Keratinocyte (primary cell): ENCODE measurements around the gene USH1C. TPM values are rescaled to one million over a fixed set of nuclear protein-coding genes. Genes with fewer than 3 reads are reported as not detected.

Source experiments
- DNase-seq: peaks from one replicate; pipeline ENCODE4 v3.0.0-alpha.2; 2011; ENCODE audit warnings: low read depth, missing footprints, low spot score
- FAIRE-seq: peaks from 2 replicates; lab custom pipeline; 2011; peaks lifted over from hg19 to GRCh38; lab: Jason Lieb, UNC
- H2AFZ ChIP-seq: 2 replicates; pipeline ENCODE4 v1.6.0; 2012; ENCODE audit warnings: low read length, control low read depth, inconsistent platforms; ENCODE audit not compliant: control insufficient read depth
- H3K27ac ChIP-seq: 2 replicates; pipeline ENCODE4 v1.5.1; 2011; ENCODE audit warnings: low read length; ENCODE audit not compliant: control insufficient read depth, insufficient read depth
- H3K27me3 ChIP-seq: 3 replicates; pipeline ENCODE4 v1.6.0; 2011; ENCODE audit warnings: low read length; ENCODE audit not compliant: control insufficient read depth, insufficient read depth; ENCODE audit errors: extremely low read depth
- H3K36me3 ChIP-seq, 2 experiments: 2 replicates in 1 of 2; 3 replicates in 1 of 2; pipeline ENCODE4 v1.5.1; 2011; ENCODE audit warnings: low read length in 2 of 2, mild to moderate bottlenecking in 1 of 2; ENCODE audit not compliant: control insufficient read depth in 2 of 2, insufficient read depth in 2 of 2; ENCODE audit errors: extremely low read depth in 1 of 2
- H3K4me1 ChIP-seq: 3 replicates; pipeline ENCODE4 v1.5.1; 2011; ENCODE audit warnings: low read length; ENCODE audit not compliant: control insufficient read depth, insufficient read depth; ENCODE audit errors: extremely low read depth
- H3K4me2 ChIP-seq: 3 replicates; pipeline ENCODE4 v1.6.0; 2011; ENCODE audit warnings: low read depth, low read length; ENCODE audit not compliant: control insufficient read depth, insufficient read depth; ENCODE audit errors: extremely low read depth
- H3K4me3 ChIP-seq, 3 experiments: fragments of 200-600 bp in 1 of 3; sonication (generic) in 1 of 3; 2 replicates in 2 of 3; 3 replicates in 1 of 3; pipeline ENCODE4 v1.5.1; 2011 to 2016; ENCODE audit warnings: low read length in 3 of 3, mild to moderate bottlenecking in 3 of 3, control low read depth in 2 of 3, inconsistent platforms in 1 of 3, low read depth in 1 of 3, mixed read lengths in 1 of 3, mixed run types in 1 of 3, moderate library complexity in 1 of 3; ENCODE audit not compliant: control insufficient read depth in 2 of 3, insufficient read depth in 2 of 3; ENCODE audit errors: extremely low read depth in 1 of 3
- H3K79me2 ChIP-seq: 2 replicates; pipeline ENCODE4 v1.6.0; 2012; ENCODE audit warnings: low read length; ENCODE audit not compliant: control insufficient read depth, insufficient read depth
- H3K9ac ChIP-seq: 3 replicates; pipeline ENCODE4 v1.6.0; 2011; ENCODE audit warnings: low read length; ENCODE audit not compliant: control insufficient read depth, insufficient read depth; ENCODE audit errors: extremely low read depth
- H3K9me1 ChIP-seq: 3 replicates; pipeline ENCODE4 v1.6.0; 2011; ENCODE audit warnings: low read length; ENCODE audit not compliant: control insufficient read depth, insufficient read depth; ENCODE audit errors: extremely low read depth
- H3K9me3 ChIP-seq: 2 replicates; pipeline ENCODE4 v1.5.1; 2012; ENCODE audit warnings: low read depth, low read length; ENCODE audit not compliant: control insufficient read depth
- H4K20me1 ChIP-seq: 3 replicates; pipeline ENCODE4 v1.6.0; 2011; ENCODE audit warnings: low read length; ENCODE audit not compliant: control insufficient read depth, insufficient read depth; ENCODE audit errors: extremely low read depth
- EZH2 ChIP-seq: IDR thresholded peaks from one replicate; pipeline ENCODE4 v1.6.1; 2012; ENCODE audit warnings: inconsistent platforms, mild to moderate bottlenecking, low read length, moderate library complexity
- dilution Hi-C: fragments of 300-500 bp; cut with MboI; formaldehyde crosslinking; loops from one replicate; pipeline ENCODE4 v1.7.0; 2020; ENCODE audit warnings: low sequenced_read_pairs; ENCODE audit not compliant: extremely low pct_ligation_motif_present
- polyA plus RNA-seq, 5 experiments: library from polyadenylated mRNA; depleted of rRNA in 3 of 5; stranded (reverse) in 3 of 5; stranded (forward) in 1 of 5; unstranded in 1 of 5; fragments of >200 nt; gene quantifications; 1 replicate in 1 of 5; 2 replicates in 3 of 5; 3 replicates in 1 of 5; pipeline versions ENCODE4 v1.2.1 to v1.2.3, GENCODE V29; 2011 to 2012; ENCODE audit warnings: missing spikeins in 2 of 5, low read depth in 1 of 5, low replicate concordance in 1 of 5
- TF ChIP-seq, protein P1 (sequence below), 3 experiments: IDR thresholded peaks in 1 of 3; conservative IDR thresholded peaks in 1 of 3; optimal IDR thresholded peaks in 1 of 3; 2 replicates in 2 of 3; 3 replicates in 1 of 3; pipeline versions ENCODE3 to v1.5.1; 2011; ENCODE audit warnings: low read length in 3 of 3, mild to moderate bottlenecking in 3 of 3, moderate library complexity in 2 of 3, control low read depth in 1 of 3, inconsistent platforms in 1 of 3; ENCODE audit not compliant: insufficient read depth in 2 of 3; ENCODE audit errors: extremely low read depth in 1 of 3

USH1C gene
- polyA plus RNA-seq, 1 donor (not counting 4 experiments of a cell fraction or from before 2014, with no cell fraction given) = not detected

DNA sequence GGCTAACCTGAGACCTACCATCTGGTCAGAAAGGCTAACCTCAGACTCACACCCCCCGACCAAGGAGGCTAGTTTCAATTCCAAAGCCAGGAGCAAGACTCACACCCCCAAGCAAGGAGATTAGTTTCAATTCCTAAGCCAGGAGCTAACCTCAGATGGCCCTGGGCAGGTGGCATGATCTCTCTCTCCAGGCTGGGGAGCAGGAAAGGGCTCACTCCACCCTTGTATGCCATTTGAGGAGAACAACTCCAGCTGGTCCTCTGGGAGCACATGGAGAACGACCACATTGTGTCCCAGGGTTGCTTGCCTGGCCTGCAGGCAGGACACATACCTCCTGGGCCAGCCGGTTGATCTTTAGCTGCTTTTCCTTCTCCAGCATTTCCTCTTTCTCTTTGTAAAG lies 32.6 kb downstream of the USH1C start:
- no peak for FAIRE-seq
- no peak overlapping the region for H3K4me3 ChIP-seq
- H3K4me1 ChIP-seq = no peaks in the 10 kb centered on the region
- no peak for TF ChIP-seq EZH2
- TF ChIP-seq, protein P1, sequence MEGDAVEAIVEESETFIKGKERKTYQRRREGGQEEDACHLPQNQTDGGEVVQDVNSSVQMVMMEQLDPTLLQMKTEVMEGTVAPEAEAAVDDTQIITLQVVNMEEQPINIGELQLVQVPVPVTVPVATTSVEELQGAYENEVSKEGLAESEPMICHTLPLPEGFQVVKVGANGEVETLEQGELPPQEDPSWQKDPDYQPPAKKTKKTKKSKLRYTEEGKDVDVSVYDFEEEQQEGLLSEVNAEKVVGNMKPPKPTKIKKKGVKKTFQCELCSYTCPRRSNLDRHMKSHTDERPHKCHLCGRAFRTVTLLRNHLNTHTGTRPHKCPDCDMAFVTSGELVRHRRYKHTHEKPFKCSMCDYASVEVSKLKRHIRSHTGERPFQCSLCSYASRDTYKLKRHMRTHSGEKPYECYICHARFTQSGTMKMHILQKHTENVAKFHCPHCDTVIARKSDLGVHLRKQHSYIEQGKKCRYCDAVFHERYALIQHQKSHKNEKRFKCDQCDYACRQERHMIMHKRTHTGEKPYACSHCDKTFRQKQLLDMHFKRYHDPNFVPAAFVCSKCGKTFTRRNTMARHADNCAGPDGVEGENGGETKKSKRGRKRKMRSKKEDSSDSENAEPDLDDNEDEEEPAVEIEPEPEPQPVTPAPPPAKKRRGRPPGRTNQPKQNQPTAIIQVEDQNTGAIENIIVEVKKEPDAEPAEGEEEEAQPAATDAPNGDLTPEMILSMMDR (optimal IDR thresholded peaks at IDR 0.05 in 1 of 3, IDR thresholded peaks at IDR 0.05 in 1 of 3, conservative IDR thresholded peaks at IDR 0.05 in 1 of 3; ENCODE audit: extremely low read depth in 1 of 3, insufficient read depth in 2 of 3, low read length in 3 of 3) = no peak
- H3K27ac ChIP-seq = no peak overlapping the region
- H3K9ac ChIP-seq = no peak overlapping the region
- H3K9me1 ChIP-seq = no peaks in the 10 kb centered on the region
- no peaks in the 10 kb centered on the region for H3K9me3 ChIP-seq
- no peaks in the 10 kb centered on the region for H4K20me1 ChIP-seq
- H3K79me2 ChIP-seq = no peaks in the 10 kb centered on the region
- no peaks in the 10 kb centered on the region for H3K36me3 ChIP-seq
- no peak overlapping the region for H3K4me2 ChIP-seq
- no peak overlapping the region for H2AFZ ChIP-seq
- DNase-seq = no peak
- dilution Hi-C loops = no loop called here
- peaks cover 11% of the 10 kb centered on the region for H3K27me3 ChIP-seq

DNA sequence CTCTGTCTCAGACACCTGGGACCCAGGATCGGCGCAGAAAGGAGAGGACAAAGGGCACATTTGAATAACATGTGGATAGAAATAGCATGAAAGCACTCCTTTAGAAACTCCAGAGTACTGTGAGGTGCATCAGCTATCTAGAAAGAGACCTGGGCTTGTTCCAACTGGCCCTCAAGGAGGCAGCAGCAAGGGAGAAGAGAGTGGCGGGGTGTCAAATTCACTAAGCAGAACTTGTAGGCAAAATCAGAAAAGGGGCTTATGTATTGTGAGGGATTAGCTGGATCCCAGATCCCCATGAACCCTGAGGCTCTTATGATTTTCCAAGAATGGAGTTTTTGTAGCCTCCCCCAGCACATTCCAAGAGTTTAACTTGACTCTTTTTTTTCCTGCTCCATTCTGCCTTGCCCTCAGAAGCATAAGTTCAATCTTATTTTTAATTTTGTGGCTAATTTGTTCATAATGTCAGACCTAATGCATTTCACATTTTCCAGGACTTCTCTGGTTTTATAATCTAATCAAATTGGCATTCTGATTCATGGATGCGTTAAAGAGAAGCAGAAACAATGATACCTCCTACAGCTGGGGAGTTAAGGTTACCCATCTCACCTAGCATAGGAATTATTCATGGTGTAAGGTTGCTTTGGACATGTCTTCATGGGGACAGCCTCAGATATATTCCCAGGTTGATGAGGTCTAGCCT lies 33.6 kb downstream of the USH1C start:
- no peak for FAIRE-seq
- Histone ChIP-seq H3K9ac (no peak overlapping the region), H3K9me3 (no peaks in the 10 kb centered on the region), H2AFZ (no peak overlapping the region), H3K9me1 (no peaks in the 10 kb centered on the region), H3K4me3 (no peak overlapping the region), H3K4me1 (no peaks in the 10 kb centered on the region), H3K27ac (no peak overlapping the region), H3K79me2 (no peaks in the 10 kb centered on the region), H3K36me3 (no peaks in the 10 kb centered on the region), H3K27me3 (peaks cover 11% of the 10 kb centered on the region), H4K20me1 (no peaks in the 10 kb centered on the region), H3K4me2 (no peak overlapping the region)
- dilution Hi-C loops = no loop called here
- TF ChIP-seq, protein P1 (optimal IDR thresholded peaks at IDR 0.05 in 1 of 3, IDR thresholded peaks at IDR 0.05 in 1 of 3, conservative IDR thresholded peaks at IDR 0.05 in 1 of 3; ENCODE audit: extremely low read depth in 1 of 3, insufficient read depth in 2 of 3, low read length in 3 of 3) = no peak
- TF ChIP-seq EZH2 = no peak
- no peak for DNase-seq
